ENCODE results near the gene FBXL19. TPM values are rescaled to one million over a fixed set of nuclear protein-coding genes. Genes with fewer than 3 reads are reported as not detected.

Gene FBXL19
- total RNA-seq, 1 experiment from 2014 or later = 24.5 TPM

- H3K79me2 ChIP-seq (ENCODE audit: low read length) = no peaks in the 10 kb centered on the region
- DNase-seq = no peak
- peak overlapping the region; percentile 93; the same call in 1 of the 2 replicates for H2AFZ ChIP-seq (ENCODE audit: low read length)
- H3K4me1 ChIP-seq (ENCODE audit: low read length) = peaks cover 24% of the 10 kb centered on the region
- no peaks in the 10 kb centered on the region for H3K27me3 ChIP-seq (ENCODE audit: low read length)
- no peaks in the 10 kb centered on the region for H4K20me1 ChIP-seq (ENCODE audit: insufficient read depth, low read depth, low read length)
- H3K36me3 ChIP-seq (ENCODE audit: insufficient read depth, low read length) = no peaks in the 10 kb centered on the region
- no peak overlapping the region for H3K27ac ChIP-seq (ENCODE audit: low read length)
- H3K9ac ChIP-seq (ENCODE audit: low read length) = peak overlapping the region; percentile 78
- peak overlapping the region; percentile 88 for H3K4me2 ChIP-seq (ENCODE audit: low read depth, low read length, poor library complexity, severe bottlenecking)
- H3K9me2 ChIP-seq (replicated peaks; ENCODE audit: insufficient read depth, low read length) = no peaks in the 10 kb centered on the region
- peak overlapping the region; percentile 76 for H3K4me3 ChIP-seq (ENCODE audit: low read length)
- no peaks in the 10 kb centered on the region for H3K9me3 ChIP-seq (ENCODE audit: low read length)
Observed at GRCh38 chr16:30901201-30902028, 22.0 kb upstream of the FBXL19 start.

GRCh38 chr16:30902029-30902972 lies 21.1 kb upstream of the FBXL19 start:
- Histone ChIP-seq H3K4me2 (ENCODE audit: low read depth, low read length, poor library complexity, severe bottlenecking) (peak overlapping the region; percentile 88), H2AFZ (ENCODE audit: low read length) (peak overlapping the region; percentile 93; the same call in 1 of the 2 replicates), H3K27ac (ENCODE audit: low read length) (no peak overlapping the region), H3K36me3 (ENCODE audit: insufficient read depth, low read length) (no peaks in the 10 kb centered on the region), H3K9me3 (ENCODE audit: low read length) (no peaks in the 10 kb centered on the region), H3K4me3 (ENCODE audit: low read length) (peak overlapping the region; percentile 76), H3K79me2 (ENCODE audit: low read length) (no peaks in the 10 kb centered on the region), H3K9ac (ENCODE audit: low read length) (peak overlapping the region; percentile 78), H3K9me2 (replicated peaks; ENCODE audit: insufficient read depth, low read length) (no peaks in the 10 kb centered on the region), H3K27me3 (ENCODE audit: low read length) (no peaks in the 10 kb centered on the region), H4K20me1 (ENCODE audit: insufficient read depth, low read depth, low read length) (no peaks in the 10 kb centered on the region), H3K4me1 (ENCODE audit: low read length) (peaks cover 16% of the 10 kb centered on the region)
- DNase-seq = peak; percentile 76

GRCh38 chr16:30903002-30903401 lies 20.4 kb upstream of the FBXL19 start:
- Histone ChIP-seq H3K9ac (ENCODE audit: low read length) (no peak overlapping the region), H3K9me3 (ENCODE audit: low read length) (no peaks in the 10 kb centered on the region), H3K9me2 (replicated peaks; ENCODE audit: insufficient read depth, low read length) (no peaks in the 10 kb centered on the region), H3K27me3 (ENCODE audit: low read length) (no peaks in the 10 kb centered on the region), H3K4me2 (ENCODE audit: low read depth, low read length, poor library complexity, severe bottlenecking) (peak overlapping the region; percentile 58), H3K27ac (ENCODE audit: low read length) (no peak overlapping the region), H2AFZ (ENCODE audit: low read length) (no peak overlapping the region), H3K36me3 (ENCODE audit: insufficient read depth, low read length) (no peaks in the 10 kb centered on the region), H3K4me1 (ENCODE audit: low read length) (peaks cover 12% of the 10 kb centered on the region), H4K20me1 (ENCODE audit: insufficient read depth, low read depth, low read length) (no peaks in the 10 kb centered on the region), H3K79me2 (ENCODE audit: low read length) (no peaks in the 10 kb centered on the region), H3K4me3 (ENCODE audit: low read length) (no peak overlapping the region)
- no peak for DNase-seq

GRCh38 chr16:30903596-30903995 lies 19.8 kb upstream of the FBXL19 start:
- Histone ChIP-seq H3K9me2 (replicated peaks; ENCODE audit: insufficient read depth, low read length) (no peaks in the 10 kb centered on the region), H3K79me2 (ENCODE audit: low read length) (no peaks in the 10 kb centered on the region), H3K4me3 (ENCODE audit: low read length) (no peak overlapping the region), H3K9ac (ENCODE audit: low read length) (no peak overlapping the region), H4K20me1 (ENCODE audit: insufficient read depth, low read depth, low read length) (no peaks in the 10 kb centered on the region), H2AFZ (ENCODE audit: low read length) (peak overlapping the region; percentile 58), H3K36me3 (ENCODE audit: insufficient read depth, low read length) (no peaks in the 10 kb centered on the region), H3K9me3 (ENCODE audit: low read length) (no peaks in the 10 kb centered on the region), H3K27me3 (ENCODE audit: low read length) (no peaks in the 10 kb centered on the region), H3K4me2 (ENCODE audit: low read depth, low read length, poor library complexity, severe bottlenecking) (no peak overlapping the region), H3K27ac (ENCODE audit: low read length) (no peak overlapping the region), H3K4me1 (ENCODE audit: low read length) (peaks cover 12% of the 10 kb centered on the region)
- DNase-seq = no peak

- Histone ChIP-seq H4K20me1 (ENCODE audit: insufficient read depth, low read depth, low read length) (no peaks in the 10 kb centered on the region), H3K27ac (ENCODE audit: low read length) (no peak overlapping the region), H3K4me3 (ENCODE audit: low read length) (no peak overlapping the region)
Observed at GRCh38 chr16:30904114-30904780, 19.1 kb upstream of the FBXL19 start.

GRCh38 chr16:30907064-30907463 lies 16.3 kb upstream of the FBXL19 start:
- Histone ChIP-seq H3K4me1 (ENCODE audit: low read length) (peaks cover 4% of the 10 kb centered on the region), H3K36me3 (ENCODE audit: insufficient read depth, low read length) (no peaks in the 10 kb centered on the region), H3K4me2 (ENCODE audit: low read depth, low read length, poor library complexity, severe bottlenecking) (no peak overlapping the region), H3K9me3 (ENCODE audit: low read length) (no peaks in the 10 kb centered on the region), H3K27ac (ENCODE audit: low read length) (no peak overlapping the region), H3K79me2 (ENCODE audit: low read length) (no peaks in the 10 kb centered on the region), H2AFZ (ENCODE audit: low read length) (no peak overlapping the region), H3K27me3 (ENCODE audit: low read length) (no peaks in the 10 kb centered on the region), H4K20me1 (ENCODE audit: insufficient read depth, low read depth, low read length) (no peaks in the 10 kb centered on the region), H3K4me3 (ENCODE audit: low read length) (no peak overlapping the region), H3K9me2 (replicated peaks; ENCODE audit: insufficient read depth, low read length) (no peaks in the 10 kb centered on the region), H3K9ac (ENCODE audit: low read length) (no peak overlapping the region)
- no peak for DNase-seq

More at GRCh38 chr16:30904114-30904780, 19.1 kb upstream of the FBXL19 start:
- Histone ChIP-seq H3K9me2 (replicated peaks; ENCODE audit: insufficient read depth, low read length) (no peaks in the 10 kb centered on the region), H3K9me3 (ENCODE audit: low read length) (no peaks in the 10 kb centered on the region), H3K4me2 (ENCODE audit: low read depth, low read length, poor library complexity, severe bottlenecking) (no peak overlapping the region), H3K27me3 (ENCODE audit: low read length) (no peaks in the 10 kb centered on the region), H2AFZ (ENCODE audit: low read length) (peak overlapping the region; percentile 58), H3K79me2 (ENCODE audit: low read length) (no peaks in the 10 kb centered on the region), H3K36me3 (ENCODE audit: insufficient read depth, low read length) (no peaks in the 10 kb centered on the region), H3K4me1 (ENCODE audit: low read length) (peaks cover 12% of the 10 kb centered on the region), H3K9ac (ENCODE audit: low read length) (no peak overlapping the region)
- peak; percentile 63 for DNase-seq

- DNase-seq = no peak
- Histone ChIP-seq H3K9me3 (ENCODE audit: low read length) (no peaks in the 10 kb centered on the region), H3K79me2 (ENCODE audit: low read length) (no peaks in the 10 kb centered on the region), H3K27me3 (ENCODE audit: low read length) (no peaks in the 10 kb centered on the region), H3K9me2 (replicated peaks; ENCODE audit: insufficient read depth, low read length) (no peaks in the 10 kb centered on the region), H3K4me2 (ENCODE audit: low read depth, low read length, poor library complexity, severe bottlenecking) (no peak overlapping the region), H3K4me3 (ENCODE audit: low read length) (no peak overlapping the region), H3K27ac (ENCODE audit: low read length) (no peak overlapping the region), H3K4me1 (ENCODE audit: low read length) (peaks cover 6% of the 10 kb centered on the region), H2AFZ (ENCODE audit: low read length) (no peak overlapping the region), H3K9ac (ENCODE audit: low read length) (no peak overlapping the region), H4K20me1 (ENCODE audit: insufficient read depth, low read depth, low read length) (no peaks in the 10 kb centered on the region), H3K36me3 (ENCODE audit: insufficient read depth, low read length) (no peaks in the 10 kb centered on the region)
Observed at GRCh38 chr16:30910427-30911029, 12.8 kb upstream of the FBXL19 start.
